Measurements from ENCODE around the gene SAMD7.

The SAMD7 gene

GRCh38 chr3:169966951-169967915 is 55.9 kb downstream of the SAMD7 start:
- peak in 1 of 2 experiments; percentile 7 for DNase-seq

- no peak for DNase-seq
Observed at GRCh38 chr3:169968224-169968885, 57.0 kb downstream of the SAMD7 start.

DNA sequence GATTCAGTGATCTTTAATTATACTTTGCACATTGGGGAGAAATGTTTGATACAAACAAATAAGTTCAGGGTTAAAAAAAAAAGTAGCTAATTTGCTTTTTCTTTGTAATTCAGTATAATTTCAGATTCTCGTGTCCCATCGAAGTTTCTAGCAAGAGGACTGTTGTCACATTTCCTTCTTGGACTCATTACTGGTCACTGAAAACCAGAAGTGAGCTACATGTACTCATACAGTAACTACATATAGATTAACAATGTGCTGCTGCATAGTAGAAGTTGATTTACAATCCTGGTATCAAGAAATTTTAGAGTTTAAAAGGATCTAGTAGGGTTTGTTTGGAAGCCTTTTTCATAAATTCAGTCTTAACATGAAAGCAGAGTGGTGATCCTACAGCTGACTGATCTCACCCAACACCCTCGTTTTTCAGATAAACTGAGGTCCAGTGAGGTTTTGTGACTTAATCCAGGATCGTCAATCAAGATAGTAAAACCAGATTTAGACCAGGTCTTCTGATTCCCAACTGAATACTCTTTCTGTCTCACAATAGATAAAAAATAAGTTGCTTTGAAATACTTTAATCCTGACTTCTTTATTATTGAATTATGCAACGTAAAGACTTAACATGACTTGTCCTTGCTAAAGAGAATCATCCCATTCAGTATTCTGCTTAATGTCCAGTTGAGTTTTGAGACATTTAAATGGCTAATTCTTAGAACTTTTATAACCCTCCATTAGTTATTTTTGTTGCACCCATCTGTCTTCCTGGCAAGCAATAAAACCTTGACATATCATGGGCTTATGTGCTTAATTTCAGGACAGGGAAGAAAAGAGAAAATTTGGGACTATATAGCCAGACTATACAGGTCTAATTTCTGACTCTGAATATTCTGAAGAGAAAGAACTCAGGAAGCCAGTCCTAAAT is 58.1 kb downstream of the SAMD7 start:
- DNase-seq, result no peak

- no peak for DNase-seq
Observed at GRCh38 chr3:169970847-169971246, 59.5 kb downstream of the SAMD7 start.

GRCh38 chr3:169971522-169971921 is 60.1 kb downstream of the SAMD7 start:
- no peak for DNase-seq

- no peak for DNase-seq
Observed at GRCh38 chr3:169980055-169980454, 68.7 kb downstream of the SAMD7 start.

- DNase-seq, result no peak
Observed at GRCh38 chr3:169984292-169984691, 72.9 kb downstream of the SAMD7 start.

Measured in NCI-H446 (cell line).